Tibial artery (tissue), 4 donors: ENCODE results near the gene CNN2.

Experiments used
- DNase-seq, 2 donors: peaks; one replicate each; pipeline ENCODE4 v3.0.0-alpha.2; 2019
- H3K27ac ChIP-seq, 2 donors: fragments of 200-600 bp; sonication (generic) in 1 of 2; 1 replicate in 1 of 2; 2 replicates in 1 of 2; pipeline ENCODE4 v1.5.1; 2018 to 2019; ENCODE audit warnings: mild to moderate bottlenecking in 1 of 2
- H3K27me3 ChIP-seq, 2 donors: fragments of 200-600 bp; sonication (generic) in 1 of 2; one replicate each; pipeline versions ENCODE4 v1.5.1 to v1.6.0; 2016 to 2019
- H3K36me3 ChIP-seq, 3 donors: fragments of 200-600 bp; sonication (generic) in 2 of 3; one replicate each; pipeline ENCODE4 v1.5.1; 2016 to 2019; ENCODE audit warnings: mild to moderate bottlenecking in 2 of 3
- H3K4me1 ChIP-seq, 4 donors: fragments of 200-600 bp; sonication (generic) in 2 of 4; 1 replicate in 3 of 4; 2 replicates in 1 of 4; pipeline ENCODE4 v1.5.1; 2016 to 2019
- H3K4me3 ChIP-seq, 2 donors: fragments of 200-600 bp; sonication (generic) in 1 of 2; 1 replicate in 1 of 2; 2 replicates in 1 of 2; pipeline ENCODE4 v1.5.1; 2018 to 2019; ENCODE audit warnings: mild to moderate bottlenecking in 2 of 2
- H3K9me3 ChIP-seq, 3 donors: fragments of 200-600 bp; sonication (generic) in 1 of 3; one replicate each; pipeline ENCODE4 v1.5.1; 2016 to 2019
- intact Hi-C: fragments of 100-400 bp; cut with DNase I; formaldehyde crosslinking; loops from one replicate; pipeline ENCODE4 v1.15.0; 2023; ENCODE audit warnings: low total_unique reads
- TF ChIP-seq, protein P1 (sequence below), 2 experiments: fragments of 200-600 bp in 1 of 2; fragments of 450-650 bp in 1 of 2; IDR thresholded peaks; one replicate each; pipeline ENCODE4 v1.5.1; 2017 to 2019; ENCODE audit warnings: antibody characterized with exemption in 2 of 2, mild to moderate bottlenecking in 1 of 2, moderate library complexity in 1 of 2

CNN2 gene

DNA sequence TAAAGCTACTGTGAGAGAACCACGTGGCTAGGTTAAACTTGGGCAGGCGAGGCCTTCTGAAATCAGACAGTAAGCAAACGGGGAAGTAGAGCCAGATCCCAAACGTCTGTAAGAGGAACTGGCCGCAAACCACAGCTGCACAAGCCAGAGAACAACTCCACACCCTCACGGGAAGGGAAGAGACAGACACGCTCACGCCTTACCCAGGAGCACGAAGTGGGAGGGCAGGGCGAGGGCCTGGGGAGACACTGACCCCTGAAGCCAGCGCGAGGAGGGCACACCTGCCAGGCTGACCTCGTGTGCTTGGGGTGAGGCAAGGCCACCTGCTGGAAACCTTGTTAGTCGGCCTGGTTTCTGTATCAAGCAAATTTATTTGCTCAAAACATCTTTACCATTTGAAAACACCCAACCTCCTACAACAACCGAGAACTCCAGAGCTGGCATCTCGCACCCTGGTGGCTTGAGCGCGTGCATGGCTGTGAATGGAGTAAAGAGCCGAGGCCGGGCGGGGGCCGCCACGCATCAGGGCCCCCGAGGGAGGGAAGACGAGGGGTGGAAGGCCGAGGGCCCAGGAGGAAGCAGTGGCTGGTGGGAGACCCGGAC, 61.5 kb downstream of the CNN2 start:
- TF ChIP-seq, protein P1, sequence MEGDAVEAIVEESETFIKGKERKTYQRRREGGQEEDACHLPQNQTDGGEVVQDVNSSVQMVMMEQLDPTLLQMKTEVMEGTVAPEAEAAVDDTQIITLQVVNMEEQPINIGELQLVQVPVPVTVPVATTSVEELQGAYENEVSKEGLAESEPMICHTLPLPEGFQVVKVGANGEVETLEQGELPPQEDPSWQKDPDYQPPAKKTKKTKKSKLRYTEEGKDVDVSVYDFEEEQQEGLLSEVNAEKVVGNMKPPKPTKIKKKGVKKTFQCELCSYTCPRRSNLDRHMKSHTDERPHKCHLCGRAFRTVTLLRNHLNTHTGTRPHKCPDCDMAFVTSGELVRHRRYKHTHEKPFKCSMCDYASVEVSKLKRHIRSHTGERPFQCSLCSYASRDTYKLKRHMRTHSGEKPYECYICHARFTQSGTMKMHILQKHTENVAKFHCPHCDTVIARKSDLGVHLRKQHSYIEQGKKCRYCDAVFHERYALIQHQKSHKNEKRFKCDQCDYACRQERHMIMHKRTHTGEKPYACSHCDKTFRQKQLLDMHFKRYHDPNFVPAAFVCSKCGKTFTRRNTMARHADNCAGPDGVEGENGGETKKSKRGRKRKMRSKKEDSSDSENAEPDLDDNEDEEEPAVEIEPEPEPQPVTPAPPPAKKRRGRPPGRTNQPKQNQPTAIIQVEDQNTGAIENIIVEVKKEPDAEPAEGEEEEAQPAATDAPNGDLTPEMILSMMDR (IDR thresholded peaks at IDR 0.05), result no peak
- peaks cover 0 to 14% of the 10 kb centered on the region in 2 donors for H3K27me3 ChIP-seq
- H3K9me3 ChIP-seq, result no peaks in the 10 kb centered on the region
- H3K4me3 ChIP-seq, result no peak overlapping the region
- H3K36me3 ChIP-seq, result peaks cover 40 to 65% (median 48%) of the 10 kb centered on the region in 3 donors
- intact Hi-C loops, result no loop called here
- peaks cover 0 to 15% (median 2%) of the 10 kb centered on the region in 4 donors for H3K4me1 ChIP-seq
- peak in 1 of 2 donors; percentile 80 for DNase-seq
- no peak overlapping the region for H3K27ac ChIP-seq

DNA sequence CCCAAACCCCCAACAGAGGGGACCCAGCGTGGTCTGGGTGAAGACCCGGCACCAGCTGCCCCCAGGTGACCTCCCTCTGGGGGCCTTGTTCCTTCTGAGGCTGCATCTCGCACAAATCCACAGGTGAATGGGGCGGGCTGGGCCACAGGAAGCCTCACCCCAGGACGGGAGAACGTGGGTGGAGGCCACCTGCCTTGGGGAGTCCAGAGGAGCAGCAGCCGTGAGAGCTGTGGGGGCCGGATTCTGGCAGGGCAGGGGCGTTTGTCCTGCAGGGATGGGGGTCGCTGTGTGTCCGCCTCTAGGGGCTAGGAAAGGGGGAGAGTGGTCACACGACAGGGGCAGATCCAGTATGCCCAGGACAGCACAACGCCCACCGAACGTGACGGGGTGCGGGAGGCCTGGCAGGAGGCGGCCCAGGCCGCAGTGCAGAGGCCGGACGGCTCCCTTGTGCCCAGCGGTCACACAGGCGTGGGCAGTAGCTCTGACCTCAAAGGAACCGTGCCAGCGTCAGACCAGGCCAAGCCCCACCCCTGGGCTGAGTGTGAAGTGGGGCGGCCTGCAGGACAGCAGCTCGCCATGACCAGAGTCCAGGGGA, 62.1 kb downstream of the CNN2 start:
- TF ChIP-seq, protein P1 (IDR thresholded peaks at IDR 0.05), result no peak
- intact Hi-C loops, result no loop called here
- no peak overlapping the region for H3K4me3 ChIP-seq
- no peak for DNase-seq
- H3K9me3 ChIP-seq, result no peaks in the 10 kb centered on the region
- no peak overlapping the region for H3K27ac ChIP-seq
- H3K4me1 ChIP-seq, result peaks cover 0 to 14% (median 8%) of the 10 kb centered on the region in 4 donors
- peaks cover 0 to 8% of the 10 kb centered on the region in 2 donors for H3K27me3 ChIP-seq
- peaks cover 46 to 71% (median 48%) of the 10 kb centered on the region in 3 donors for H3K36me3 ChIP-seq
